Tongue (tissue), 2 donors: ENCODE measurements around the gene SNTB2. TPM values are rescaled to one million over a fixed set of nuclear protein-coding genes. Genes with fewer than 3 reads are reported as not detected.
"Not testable (repeated sequence)": the region's sequence is repeated elsewhere in the genome, so short reads cannot be mapped to it uniquely, and the experiment has no call there.

Experiments
- DNase-seq: peaks from one replicate; pipeline ENCODE4 v3.0.0-alpha.2; 2015
- total RNA-seq: library from RNA; depleted of rRNA; stranded (reverse); fragments of >200 nt; gene quantifications from one replicate; pipeline ENCODE4 v1.2.3, GENCODE V29; 2014

The SNTB2 gene
- total RNA-seq, 1 donor from 2014 or later, result 63.9 TPM

- not testable (repeated sequence) for DNase-seq
Observed at GRCh38 chr16:69291657-69292056, 104.7 kb downstream of the SNTB2 start.

GRCh38 chr16:69293401-69293800 lies 106.4 kb downstream of the SNTB2 start:
- no peak for DNase-seq

GRCh38 chr16:69294051-69294450 lies 107.1 kb downstream of the SNTB2 start:
- DNase-seq, result no peak

GRCh38 chr16:69296771-69297170 lies 109.8 kb downstream of the SNTB2 start:
- not testable (repeated sequence) for DNase-seq

GRCh38 chr16:69298261-69298660 lies 111.3 kb downstream of the SNTB2 start:
- DNase-seq, result no peak

GRCh38 chr16:69301187-69301586 lies 114.2 kb downstream of the SNTB2 start:
- DNase-seq, result no peak

GRCh38 chr16:69301861-69302260 lies 114.9 kb downstream of the SNTB2 start:
- no peak for DNase-seq

- no peak for DNase-seq
Observed at GRCh38 chr16:69302301-69302700, 115.3 kb downstream of the SNTB2 start.

- no peak for DNase-seq
Observed at GRCh38 chr16:69306031-69306430, 119.1 kb downstream of the SNTB2 start.

GRCh38 chr16:69307091-69307490 lies 120.1 kb downstream of the SNTB2 start:
- no peak for DNase-seq

- DNase-seq, result no peak
Observed at GRCh38 chr16:69307856-69308255, 120.9 kb downstream of the SNTB2 start.

GRCh38 chr16:69309316-69309715 lies 122.4 kb downstream of the SNTB2 start:
- DNase-seq, result peak; percentile 40

- DNase-seq, result peak; percentile 98
Observed at GRCh38 chr16:69310653-69311532, 123.9 kb downstream of the SNTB2 start, which contains the start of gene VPS4A. Gene VPS4A (plus strand): TSS chr16:69311350. CDS start chr16:69311512, 162 bp downstream.

- no peak for DNase-seq
Observed at GRCh38 chr16:69311533-69312387, 124.8 kb downstream of the SNTB2 start.

- no peak for DNase-seq
Observed at GRCh38 chr16:69313469-69313868, 126.5 kb downstream of the SNTB2 start.

GRCh38 chr16:69314534-69314933 lies 127.6 kb downstream of the SNTB2 start:
- no peak for DNase-seq

GRCh38 chr16:69315486-69316311 lies 128.7 kb downstream of the SNTB2 start:
- no peak for DNase-seq

GRCh38 chr16:69316595-69317034 lies 129.7 kb downstream of the SNTB2 start:
- DNase-seq, result no peak

- DNase-seq, result no peak
Observed at GRCh38 chr16:69318177-69318910, 131.4 kb downstream of the SNTB2 start.

- DNase-seq, result no peak
Observed at GRCh38 chr16:69318911-69319289, 131.9 kb downstream of the SNTB2 start.

- DNase-seq, result no peak
Observed at GRCh38 chr16:69319381-69319780, 132.4 kb downstream of the SNTB2 start.
